T-helper 17 cell (primary cell): ENCODE measurements around the gene DPF1. TPM values are rescaled to one million over a fixed set of nuclear protein-coding genes. Genes with fewer than 3 reads are reported as not detected.
"Not testable (repeated sequence)": the region's sequence is repeated elsewhere in the genome, so short reads cannot be mapped to it uniquely, and the experiment has no call there.

Source experiments
- ATAC-seq: fragments of 150-1000 bp; cut with Tn5 transposase; 2 replicates; pipeline ENCODE4 v1.10.0; 2021; ENCODE audit warnings: mild to moderate bottlenecking, moderate library complexity
- DNase-seq, 3 donors: peaks; one replicate each; pipeline versions ENCODE4 v3.0.0 to v3.0.0-alpha.2; 2020 to 2021
- H3K9me3 ChIP-seq: one replicate; pipeline ENCODE4 v1.7.0; 2013; ENCODE audit warnings: low read length, mild to moderate bottlenecking; ENCODE audit not compliant: control insufficient read depth, poor library complexity, severe bottlenecking
- H3K27ac Mint-ChIP-seq: one replicate; pipeline ENCODE4 v1.8.0; 2022; ENCODE audit warnings: mild to moderate bottlenecking, moderate library complexity, mixed read lengths
- H3K27me3 Mint-ChIP-seq: one replicate; pipeline ENCODE4 v1.8.0; 2022; ENCODE audit warnings: mixed read lengths
- H3K36me3 Mint-ChIP-seq: one replicate; pipeline ENCODE4 v1.8.0; 2022; ENCODE audit warnings: low read depth, mixed read lengths
- H3K4me1 Mint-ChIP-seq: one replicate; pipeline ENCODE4 v1.8.0; 2022; ENCODE audit warnings: mild to moderate bottlenecking, mixed read lengths
- H3K4me3 Mint-ChIP-seq: one replicate; pipeline ENCODE4 v1.8.0; 2022; ENCODE audit warnings: mild to moderate bottlenecking, moderate library complexity, mixed read lengths
- total RNA-seq, 4 donors: library from RNA in 2 of 4; stranded (reverse) in 2 of 4; gene quantifications; one replicate each; pipeline ENCODE4 v1.2.3 and lab custom pipeline; 2022 to 2026

DPF1 gene
- total RNA-seq, 2 donors from 2014 or later, result not detected

DNA sequence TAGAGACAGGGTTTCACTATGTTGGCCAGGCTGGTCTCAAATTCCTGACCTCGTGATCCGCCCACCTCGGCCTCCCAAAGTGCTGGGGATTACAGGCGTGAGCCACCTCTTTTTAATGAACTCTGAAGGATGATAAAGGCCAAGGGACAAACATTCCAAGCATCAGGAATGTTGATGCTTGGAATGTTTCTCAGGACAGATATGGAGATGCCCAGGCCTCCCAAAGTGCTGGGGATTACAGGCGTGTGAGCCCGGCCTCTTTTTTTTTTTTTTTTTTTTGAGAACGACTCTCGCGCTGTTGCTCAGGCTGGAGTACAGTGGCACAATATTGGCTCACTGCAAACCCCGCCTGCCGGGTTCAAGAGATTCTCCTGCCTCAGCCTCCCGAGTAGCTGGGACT lies 37.9 kb upstream of the DPF1 start:
- not testable (repeated sequence) for H3K4me3 Mint-ChIP-seq, H3K27ac Mint-ChIP-seq, DNase-seq, H3K9me3 ChIP-seq, ATAC-seq, H3K27me3 Mint-ChIP-seq, H3K36me3 Mint-ChIP-seq
- peaks cover 18% of the 10 kb centered on the region for H3K4me1 Mint-ChIP-seq

DNA sequence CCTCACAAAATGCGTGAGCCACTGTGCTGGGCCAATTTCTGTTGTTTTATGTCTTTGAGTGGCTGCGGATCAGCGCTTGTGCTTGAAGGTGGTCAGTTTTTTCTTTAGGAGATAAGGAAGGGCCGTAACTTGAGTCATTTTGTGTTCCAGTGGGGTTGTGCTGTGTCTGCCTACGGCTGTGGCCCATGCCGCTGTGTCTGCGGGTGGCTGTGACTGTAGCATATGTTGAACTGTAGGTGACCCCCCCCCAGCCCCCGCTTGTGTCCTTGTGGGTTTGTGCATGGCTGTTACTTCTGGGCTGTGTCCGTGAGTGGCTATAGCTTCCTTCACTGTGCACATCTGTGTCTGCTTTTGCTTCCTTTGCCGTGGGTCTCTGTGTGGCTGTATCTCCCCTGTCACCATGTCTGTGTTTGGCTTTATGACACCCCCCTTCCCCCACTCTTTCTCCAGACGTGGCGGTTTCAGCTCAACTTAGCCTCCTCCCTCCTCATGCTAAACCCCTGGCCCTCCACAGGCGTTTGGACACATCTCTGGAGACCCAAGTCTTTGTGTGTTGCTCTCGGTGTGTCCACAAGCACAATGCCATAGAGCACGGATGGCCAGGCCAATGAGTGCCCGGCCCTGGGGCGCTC lies 31.5 kb upstream of the DPF1 start:
- ATAC-seq (no peak), DNase-seq (no peak)
- no peak overlapping the region for H3K27ac Mint-ChIP-seq
- no peaks in the 10 kb centered on the region for H3K9me3 ChIP-seq
- H3K27me3 Mint-ChIP-seq, result peaks cover 26% of the 10 kb centered on the region
- peaks cover 2% of the 10 kb centered on the region for H3K36me3 Mint-ChIP-seq
- H3K4me3 Mint-ChIP-seq, result no peak overlapping the region
- peaks cover 6% of the 10 kb centered on the region for H3K4me1 Mint-ChIP-seq

DNA sequence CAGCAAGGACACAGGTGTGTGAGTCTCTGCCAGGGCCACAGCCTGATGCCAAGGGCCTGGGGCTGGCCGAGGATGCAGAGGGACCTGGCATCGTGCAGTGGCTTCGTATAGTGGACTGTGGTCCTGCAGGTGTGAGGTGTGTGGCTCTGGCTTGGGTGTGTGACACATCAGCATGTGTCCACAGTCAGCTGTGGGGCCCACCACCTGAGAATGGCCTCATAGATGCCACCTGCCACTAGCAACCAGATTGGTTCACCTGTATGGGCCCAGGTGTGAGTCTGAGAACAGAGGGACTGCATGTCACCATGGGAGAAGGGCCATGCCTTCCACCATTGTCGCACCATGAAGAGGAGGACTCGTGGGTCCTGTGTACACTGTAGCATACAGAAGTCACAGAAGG lies 29.8 kb upstream of the DPF1 start:
- DNase-seq (no peak), ATAC-seq (no peak)
- H3K27me3 Mint-ChIP-seq, result peaks cover 26% of the 10 kb centered on the region
- peaks cover 6% of the 10 kb centered on the region for H3K4me1 Mint-ChIP-seq
- no peak overlapping the region for H3K27ac Mint-ChIP-seq
- H3K9me3 ChIP-seq, result no peaks in the 10 kb centered on the region
- peaks cover 2% of the 10 kb centered on the region for H3K36me3 Mint-ChIP-seq
- no peak overlapping the region for H3K4me3 Mint-ChIP-seq

DNA sequence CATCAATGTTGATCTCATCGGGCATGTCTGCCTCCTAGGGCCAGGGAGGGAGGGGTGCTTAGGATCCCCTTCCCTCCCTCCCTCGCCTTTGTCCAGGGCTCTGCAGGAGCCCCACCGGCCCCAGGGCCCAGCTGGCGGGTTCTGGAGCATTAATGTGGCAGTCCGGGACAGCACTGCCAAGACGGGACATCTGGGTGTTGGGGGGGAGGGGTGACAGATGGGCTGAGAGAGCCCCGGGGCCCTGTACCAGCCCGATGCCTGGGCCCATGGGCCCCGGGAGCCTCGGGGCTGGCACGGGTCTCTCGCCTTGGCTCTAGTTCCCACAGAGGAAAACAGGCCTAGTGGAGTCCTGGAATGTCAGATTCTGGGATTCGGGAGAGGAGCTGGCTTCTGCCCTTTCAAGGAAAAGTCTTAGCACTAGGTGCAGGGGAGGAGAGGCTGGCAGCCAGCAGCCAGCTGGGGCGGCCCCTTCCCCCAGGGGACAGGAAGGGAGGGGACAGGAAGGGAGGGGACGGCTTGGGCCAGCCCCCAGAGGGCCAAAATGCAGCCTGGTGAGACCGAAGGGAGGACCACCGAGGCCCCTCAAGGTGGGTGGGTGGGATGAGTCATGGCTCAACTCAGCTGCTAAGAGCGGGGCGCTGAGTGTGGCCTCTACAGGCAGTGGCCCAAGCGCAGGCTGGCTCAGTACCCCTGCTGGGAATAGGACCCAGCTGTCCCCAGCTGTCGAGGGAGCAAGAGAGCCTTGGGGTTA lies 29.1 kb upstream of the DPF1 start:
- peaks cover 26% of the 10 kb centered on the region for H3K27me3 Mint-ChIP-seq
- DNase-seq (no peak), ATAC-seq (no peak)
- no peaks in the 10 kb centered on the region for H3K9me3 ChIP-seq
- peaks cover 2% of the 10 kb centered on the region for H3K36me3 Mint-ChIP-seq
- H3K27ac Mint-ChIP-seq, result no peak overlapping the region
- peaks cover 6% of the 10 kb centered on the region for H3K4me1 Mint-ChIP-seq
- H3K4me3 Mint-ChIP-seq, result no peak overlapping the region

DNA sequence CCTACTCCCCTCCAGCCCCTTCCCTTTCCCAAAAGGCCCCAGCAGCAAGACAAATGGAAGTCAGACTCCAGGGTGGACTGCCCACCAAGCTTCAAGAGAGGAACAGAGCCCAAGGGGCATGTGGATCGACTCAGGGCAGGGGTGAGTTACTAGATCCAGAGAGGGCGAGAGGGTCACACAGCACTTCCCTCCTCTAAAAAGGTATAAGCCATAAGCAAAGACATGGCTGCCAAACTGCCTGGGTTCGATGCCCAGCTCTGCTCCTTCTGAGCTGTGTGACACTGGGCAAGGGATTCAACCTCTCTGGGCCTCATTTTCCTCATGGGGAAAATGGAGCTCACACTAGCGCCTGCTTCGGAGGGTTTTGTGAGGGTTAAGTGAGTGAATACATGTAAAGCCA lies 28.4 kb upstream of the DPF1 start:
- no peak for DNase-seq
- Mint-ChIP-seq H3K4me1 (peaks cover 6% of the 10 kb centered on the region), H3K27me3 (peaks cover 26% of the 10 kb centered on the region), H3K36me3 (peaks cover 2% of the 10 kb centered on the region), H3K4me3 (no peak overlapping the region), H3K27ac (no peak overlapping the region)
- H3K9me3 ChIP-seq, result no peaks in the 10 kb centered on the region
- ATAC-seq, result no peak

DNA sequence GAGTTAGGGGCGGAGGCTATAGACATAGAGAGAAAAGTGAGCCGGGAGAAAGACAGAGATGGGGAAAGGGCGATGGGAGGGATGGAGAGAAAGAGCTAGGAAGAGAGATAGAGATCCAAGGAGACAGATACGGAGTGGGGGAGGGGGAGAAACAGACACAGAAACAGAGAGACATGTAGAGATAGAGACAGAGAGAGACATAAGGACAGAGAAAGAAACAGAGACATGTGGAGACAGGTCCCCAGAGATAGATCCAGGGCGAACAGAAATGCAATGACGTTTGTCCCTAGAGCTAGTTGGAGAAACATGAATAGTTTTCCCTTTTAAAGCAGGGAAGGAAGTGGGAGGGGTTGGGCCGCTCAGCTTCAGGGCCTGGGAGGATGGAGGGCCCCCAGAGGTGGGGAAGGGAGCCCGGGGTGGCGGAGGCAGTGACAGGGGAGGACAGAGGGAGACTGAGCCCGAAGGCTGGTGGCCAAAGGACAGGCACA lies 27.6 kb upstream of the DPF1 start:
- no peaks in the 10 kb centered on the region for H3K9me3 ChIP-seq
- ATAC-seq (no peak), DNase-seq (no peak)
- H3K27ac Mint-ChIP-seq, result peak overlapping the region; percentile 34
- peaks cover 2% of the 10 kb centered on the region for H3K36me3 Mint-ChIP-seq
- peaks cover 18% of the 10 kb centered on the region for H3K27me3 Mint-ChIP-seq
- H3K4me3 Mint-ChIP-seq, result peak overlapping the region; percentile 61
- H3K4me1 Mint-ChIP-seq, result peaks cover 6% of the 10 kb centered on the region

DNA sequence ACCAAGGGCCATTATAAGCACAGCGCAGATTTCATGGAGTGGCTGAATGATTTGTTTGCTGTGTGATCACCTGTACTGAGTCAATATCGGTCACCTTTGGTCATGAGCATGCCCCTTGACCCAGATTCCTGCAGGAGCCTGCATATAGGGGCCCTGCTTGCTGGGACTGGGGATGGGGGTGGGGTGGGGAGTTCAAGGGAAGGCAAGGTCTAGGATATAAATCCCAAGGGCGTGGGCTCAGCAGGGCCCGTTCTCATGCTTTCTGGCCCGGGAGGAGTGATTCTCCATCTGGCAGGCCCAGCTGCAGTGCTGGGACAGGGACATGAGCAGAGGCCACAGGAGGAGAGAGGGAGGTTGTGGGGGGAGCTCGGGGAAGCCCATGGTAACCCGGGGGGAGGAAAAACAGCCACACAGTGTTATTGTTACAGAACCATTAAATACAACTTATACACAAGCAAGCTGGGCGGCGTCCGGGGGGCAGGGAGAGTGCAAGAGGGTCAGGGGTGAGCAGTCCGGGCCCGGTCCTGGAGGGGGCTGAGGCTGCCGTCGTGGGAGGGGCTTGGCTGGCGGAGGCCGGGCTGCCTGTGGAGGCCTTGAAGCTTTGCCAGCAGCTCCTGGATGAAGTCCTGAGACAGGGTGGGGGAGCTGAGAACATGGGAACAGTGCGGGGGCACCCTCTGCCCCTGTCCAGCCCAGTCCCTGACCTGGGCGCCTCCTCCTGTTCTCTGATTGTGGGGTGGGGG lies 27.0 kb upstream of the DPF1 start:
- peaks cover 18% of the 10 kb centered on the region for H3K27me3 Mint-ChIP-seq
- peaks cover 6% of the 10 kb centered on the region for H3K4me1 Mint-ChIP-seq
- DNase-seq, result no peak
- peaks cover 2% of the 10 kb centered on the region for H3K36me3 Mint-ChIP-seq
- peak overlapping the region; percentile 34 for H3K27ac Mint-ChIP-seq
- no peak overlapping the region for H3K4me3 Mint-ChIP-seq
- no peak for ATAC-seq
- no peaks in the 10 kb centered on the region for H3K9me3 ChIP-seq

DNA sequence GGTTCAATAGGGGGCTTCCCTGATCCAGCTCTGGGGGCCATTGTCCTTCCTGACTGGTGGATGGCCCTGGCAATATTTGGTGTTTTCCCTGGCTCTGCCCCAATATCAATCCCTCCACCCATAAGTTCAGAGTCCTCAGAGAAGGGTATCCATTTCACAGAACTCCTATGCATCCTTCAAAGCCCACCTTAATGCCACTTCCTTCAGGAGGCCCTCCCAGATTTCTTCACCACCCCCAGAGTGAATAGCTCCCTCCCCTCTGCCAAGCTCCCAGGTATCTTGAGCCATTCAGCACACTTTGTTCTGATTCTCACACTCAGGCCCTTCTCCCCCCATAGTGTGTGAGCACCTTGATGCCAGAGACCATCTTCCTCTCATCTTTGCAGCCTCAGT lies 26.4 kb upstream of the DPF1 start:
- peaks cover 2% of the 10 kb centered on the region for H3K36me3 Mint-ChIP-seq
- peaks cover 14% of the 10 kb centered on the region for H3K27me3 Mint-ChIP-seq
- no peaks in the 10 kb centered on the region for H3K9me3 ChIP-seq
- ATAC-seq (no peak), DNase-seq (no peak)
- H3K4me1 Mint-ChIP-seq, result peaks cover 3% of the 10 kb centered on the region
- no peak overlapping the region for H3K4me3 Mint-ChIP-seq
- no peak overlapping the region for H3K27ac Mint-ChIP-seq

DNA sequence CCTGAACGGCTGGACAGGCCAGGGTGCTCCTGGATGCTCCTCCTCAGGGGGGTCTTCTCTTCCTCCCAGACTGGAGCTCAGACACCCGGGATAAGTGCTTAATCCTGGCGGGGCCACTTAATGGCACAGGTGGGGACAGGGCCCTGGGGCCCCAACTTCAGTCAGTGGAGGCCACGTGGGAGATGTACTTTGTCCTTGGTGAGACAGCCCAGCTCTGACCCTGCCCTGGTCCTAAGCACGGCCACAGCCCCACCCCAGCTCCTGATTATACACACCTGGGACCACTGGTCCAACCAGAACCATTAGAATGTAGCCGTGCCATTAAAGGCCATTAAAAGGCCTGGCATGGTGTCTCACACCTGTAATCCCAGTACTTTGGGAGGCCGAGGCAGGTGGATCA lies 24.4 kb upstream of the DPF1 start:
- no peaks in the 10 kb centered on the region for H3K9me3 ChIP-seq
- Mint-ChIP-seq H3K4me1 (peaks cover 9% of the 10 kb centered on the region), H3K4me3 (no peak overlapping the region), H3K27me3 (peaks cover 12% of the 10 kb centered on the region), H3K27ac (no peak overlapping the region), H3K36me3 (peaks cover 2% of the 10 kb centered on the region)
- ATAC-seq (no peak), DNase-seq (no peak)

DNA sequence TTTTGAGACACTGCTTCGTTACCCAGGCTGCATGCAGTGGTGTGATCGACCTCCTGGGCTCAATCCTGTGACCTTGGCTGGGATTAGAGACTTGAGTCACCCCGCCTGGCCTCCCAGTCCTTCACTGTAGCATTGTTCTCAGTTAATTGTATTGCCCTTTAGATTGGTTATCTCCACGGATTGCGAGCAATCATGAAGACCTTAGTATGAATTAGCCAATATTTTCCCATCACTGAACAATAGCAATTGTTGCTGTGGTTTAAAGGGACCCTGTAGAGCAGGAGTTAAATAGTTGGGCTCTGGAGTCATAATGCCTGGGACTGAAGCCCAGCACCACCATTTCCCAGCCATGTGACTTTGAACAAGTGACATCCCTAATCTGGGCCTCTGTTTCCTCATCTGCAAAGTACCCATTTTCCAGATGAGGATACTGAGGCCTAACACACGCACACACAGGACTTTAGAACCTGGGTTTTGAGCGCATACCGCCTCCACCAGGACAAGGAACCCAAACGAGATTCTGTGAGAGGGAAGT lies 23.8 kb upstream of the DPF1 start:
- DNase-seq (no peak), ATAC-seq (no peak)
- Mint-ChIP-seq H3K27me3 (peaks cover 12% of the 10 kb centered on the region), H3K4me3 (no peak overlapping the region), H3K27ac (no peak overlapping the region), H3K36me3 (peaks cover 2% of the 10 kb centered on the region), H3K4me1 (peaks cover 9% of the 10 kb centered on the region)
- H3K9me3 ChIP-seq, result no peaks in the 10 kb centered on the region

DNA sequence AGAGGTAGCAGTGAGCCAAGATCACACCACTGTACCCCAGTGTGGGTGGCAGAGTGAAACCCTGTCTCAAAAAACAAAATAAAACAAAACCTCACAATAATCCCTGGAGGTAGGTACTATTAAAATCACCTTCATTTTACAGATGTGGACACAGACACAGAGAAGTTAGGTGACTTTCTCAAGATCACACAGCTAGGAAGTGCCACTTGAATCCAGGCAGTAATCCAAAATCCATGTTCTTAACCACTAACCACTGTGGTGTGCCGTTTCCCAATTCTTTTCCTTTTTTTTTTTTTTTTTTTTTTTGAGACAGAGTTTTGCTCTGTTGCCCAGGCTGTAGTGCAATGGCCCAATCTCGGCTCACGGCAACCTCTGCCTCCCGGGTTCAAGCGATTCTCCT lies 23.1 kb upstream of the DPF1 start:
- DNase-seq (no peak), ATAC-seq (no peak)
- Mint-ChIP-seq H3K4me1 (peaks cover 9% of the 10 kb centered on the region), H3K27ac (no peak overlapping the region), H3K27me3 (peaks cover 12% of the 10 kb centered on the region), H3K4me3 (no peak overlapping the region), H3K36me3 (peaks cover 2% of the 10 kb centered on the region)
- H3K9me3 ChIP-seq, result no peaks in the 10 kb centered on the region

DNA sequence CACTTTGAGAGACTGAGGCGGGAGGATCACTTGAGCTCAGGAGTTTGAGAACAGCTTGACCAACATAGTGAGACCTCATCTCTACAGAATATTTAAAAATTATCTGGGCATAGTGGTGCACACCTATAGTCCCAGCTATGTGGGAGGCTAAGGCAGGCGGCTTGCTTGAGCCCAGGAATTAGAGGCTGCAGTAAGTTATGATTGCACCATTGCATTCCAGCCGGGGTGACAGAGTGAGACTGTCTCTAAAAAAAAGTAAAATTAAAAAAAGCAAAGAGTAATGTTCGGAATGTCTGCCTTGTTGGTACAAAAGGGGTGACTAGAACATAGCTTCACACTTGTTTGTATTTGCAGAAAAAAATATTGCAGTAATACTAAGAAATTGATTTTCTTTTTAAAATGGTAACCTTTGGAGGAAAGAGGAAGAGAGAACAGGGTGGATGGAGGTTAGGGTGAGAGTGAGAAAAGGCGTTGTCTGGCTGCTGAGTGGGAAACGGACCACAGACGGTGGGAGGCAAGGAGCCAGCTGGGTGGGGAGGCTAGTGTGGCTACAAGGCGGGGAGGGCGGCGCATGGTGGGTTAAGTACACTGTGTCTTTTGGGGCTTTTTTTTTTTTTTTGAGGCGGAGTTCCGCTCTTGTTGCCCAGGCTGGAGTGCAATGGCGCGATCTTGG lies 21.9 kb upstream of the DPF1 start:
- H3K27me3 Mint-ChIP-seq, result peaks cover 5% of the 10 kb centered on the region
- no peak for ATAC-seq
- H3K4me3 Mint-ChIP-seq, result no peak overlapping the region
- no peak for DNase-seq
- no peaks in the 10 kb centered on the region for H3K36me3 Mint-ChIP-seq
- H3K9me3 ChIP-seq, result no peaks in the 10 kb centered on the region
- H3K27ac Mint-ChIP-seq, result no peak overlapping the region
- peaks cover 6% of the 10 kb centered on the region for H3K4me1 Mint-ChIP-seq

DNA sequence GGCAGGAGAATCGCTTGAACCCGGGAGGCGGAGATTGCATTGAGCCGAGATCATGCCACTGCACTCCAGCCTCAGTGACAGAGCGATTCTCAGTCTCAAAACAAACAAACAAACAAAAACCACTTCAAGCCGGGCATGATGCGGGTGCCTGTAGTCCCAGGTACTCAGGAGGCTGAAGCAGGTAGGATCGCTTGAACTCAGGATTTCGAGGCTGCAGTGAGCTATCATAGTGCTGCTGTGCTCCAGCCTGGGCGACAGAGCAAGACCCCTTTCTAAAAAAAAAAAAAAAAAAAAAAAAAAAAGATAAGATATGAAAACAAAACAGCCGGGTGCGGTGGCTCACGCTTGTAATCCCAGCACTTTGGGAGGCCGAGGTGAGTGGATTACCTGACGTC lies 19.3 kb upstream of the DPF1 start:
- no peaks in the 10 kb centered on the region for H3K9me3 ChIP-seq
- peaks cover 14% of the 10 kb centered on the region for H3K27me3 Mint-ChIP-seq
- H3K4me3 Mint-ChIP-seq, result peak overlapping the region; percentile 60
- peaks cover 8% of the 10 kb centered on the region for H3K4me1 Mint-ChIP-seq
- no peak overlapping the region for H3K27ac Mint-ChIP-seq
- DNase-seq (no peak), ATAC-seq (no peak)
- no peaks in the 10 kb centered on the region for H3K36me3 Mint-ChIP-seq
